GM19025 (cell line): ENCODE results near the gene ITGBL1.
"Not testable (repeated sequence)": the region's sequence is repeated elsewhere in the genome, so short reads cannot be mapped to it uniquely, and the experiment has no call there.

Source experiments
- ATAC-seq: cut with Tn5 transposase; IDR thresholded peaks from one replicate; pipeline ENCODE4 v1.9.1; 2021; ENCODE audit warnings: mild to moderate bottlenecking, low read depth, moderate library complexity; ENCODE audit not compliant: unreplicated experiment

The ITGBL1 gene

DNA sequence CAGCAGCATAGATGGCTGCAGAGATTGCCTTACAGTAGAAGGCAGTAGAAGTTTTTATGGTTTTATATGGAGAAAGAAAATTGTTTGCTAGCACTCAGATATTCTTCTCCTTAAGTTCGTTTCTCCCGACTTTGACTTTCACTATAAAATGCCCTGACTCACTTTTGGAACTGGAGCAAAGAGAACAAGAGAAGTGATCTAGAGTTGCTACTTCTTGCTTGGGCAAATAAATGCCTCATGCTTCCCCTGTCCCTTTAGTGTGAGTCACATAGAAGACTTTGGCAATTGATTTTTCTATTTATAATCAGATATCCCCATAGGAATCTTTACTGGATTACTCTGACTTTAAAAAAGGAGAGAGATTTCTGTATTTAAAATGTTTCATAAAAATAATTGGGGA is 46.9 kb downstream of the ITGBL1 start:
- ATAC-seq, result no peak

DNA sequence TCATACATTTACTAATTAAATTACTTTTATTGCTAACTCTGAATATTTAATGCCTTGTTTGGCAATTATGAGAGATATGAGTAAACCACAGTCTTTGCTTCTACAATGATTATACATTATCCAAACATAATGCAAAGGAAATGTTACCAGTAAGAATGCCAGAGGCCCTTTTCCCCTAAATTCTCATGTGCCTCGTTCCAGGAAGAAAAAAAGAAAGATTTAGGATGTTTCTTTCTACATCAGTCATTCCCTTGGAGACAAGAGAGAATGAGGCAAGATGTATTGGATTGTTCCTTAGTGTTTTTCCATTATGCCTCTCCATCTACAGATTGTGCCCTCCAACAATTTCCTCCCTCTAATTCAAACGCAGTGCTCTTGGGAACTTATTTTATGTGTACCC is 50.1 kb downstream of the ITGBL1 start:
- no peak for ATAC-seq

DNA sequence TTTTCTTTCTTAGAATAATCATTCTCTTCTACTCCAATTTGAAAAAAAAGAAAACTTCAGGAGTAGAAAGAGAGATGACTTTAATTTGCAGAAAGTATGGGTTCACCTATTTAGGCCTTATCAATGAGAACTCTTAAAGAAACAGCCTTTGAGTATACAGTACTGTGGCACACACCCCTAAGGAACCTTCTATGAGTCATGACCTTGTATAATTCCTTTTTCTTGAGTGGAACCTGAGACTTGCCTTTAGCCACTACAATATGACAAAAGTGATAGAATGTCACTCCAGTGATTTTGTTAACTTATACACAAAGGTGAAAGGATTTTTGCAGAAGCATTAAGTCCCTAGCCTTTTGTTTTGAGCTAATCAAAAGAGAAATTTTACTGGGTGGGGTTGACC is 58.7 kb downstream of the ITGBL1 start:
- ATAC-seq, result no peak

DNA sequence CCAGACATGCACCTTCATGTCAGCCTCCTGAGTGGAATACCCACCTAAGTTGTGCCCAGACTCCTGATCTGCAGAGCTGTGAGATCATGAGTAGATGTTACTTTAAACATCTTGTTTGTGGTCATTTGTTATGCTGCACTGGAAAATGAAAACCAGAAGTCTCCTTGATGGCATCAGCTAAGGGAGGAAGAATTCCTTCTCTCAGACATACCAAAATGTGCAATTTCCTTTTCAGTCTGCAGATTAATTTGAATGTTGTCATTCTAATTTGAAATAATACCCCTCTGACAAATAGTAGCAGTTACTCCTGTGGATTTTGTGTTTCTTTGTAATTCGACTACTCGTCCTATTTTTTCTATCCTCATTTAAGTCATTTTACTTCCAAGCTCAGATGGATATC is 59.3 kb downstream of the ITGBL1 start:
- no peak for ATAC-seq

DNA sequence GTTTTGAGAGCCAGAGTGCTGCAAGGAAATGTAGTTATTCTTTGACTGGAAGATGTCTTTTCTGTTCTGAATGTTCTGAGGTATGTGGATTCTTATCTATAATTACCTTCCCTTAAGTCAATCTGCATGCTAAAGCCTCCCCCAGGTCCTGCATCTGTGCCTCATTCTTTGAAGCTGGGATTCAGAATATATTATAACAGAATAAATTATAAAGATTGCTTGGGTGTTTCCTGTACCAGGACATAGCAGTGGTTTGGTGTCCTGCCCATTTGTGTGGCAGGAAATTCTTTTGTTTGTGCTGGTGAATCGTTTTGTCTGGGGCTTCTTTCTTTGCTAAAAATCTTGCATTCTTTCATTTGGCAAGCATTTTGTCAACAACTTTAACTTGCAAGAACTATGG is 60.2 kb downstream of the ITGBL1 start:
- no peak for ATAC-seq

DNA sequence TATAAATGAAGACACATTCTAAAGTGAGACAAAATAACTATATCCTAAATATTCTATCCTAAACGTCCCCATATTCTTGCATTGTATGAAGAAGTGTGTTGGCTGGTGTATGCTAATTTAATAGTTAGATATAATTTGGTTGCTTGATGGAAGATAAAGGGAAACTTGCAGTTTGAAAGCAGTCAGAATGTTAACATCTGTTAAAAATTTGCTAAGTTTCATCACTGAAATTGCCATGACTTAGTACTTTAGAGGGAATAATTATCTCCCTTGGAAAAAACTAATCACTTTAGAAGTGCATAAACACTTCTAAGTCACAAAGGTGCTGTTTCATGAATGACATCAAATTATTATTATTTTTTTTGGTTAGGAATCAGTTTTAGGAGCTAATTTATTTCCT is 61.6 kb downstream of the ITGBL1 start:
- ATAC-seq, result no peak

DNA sequence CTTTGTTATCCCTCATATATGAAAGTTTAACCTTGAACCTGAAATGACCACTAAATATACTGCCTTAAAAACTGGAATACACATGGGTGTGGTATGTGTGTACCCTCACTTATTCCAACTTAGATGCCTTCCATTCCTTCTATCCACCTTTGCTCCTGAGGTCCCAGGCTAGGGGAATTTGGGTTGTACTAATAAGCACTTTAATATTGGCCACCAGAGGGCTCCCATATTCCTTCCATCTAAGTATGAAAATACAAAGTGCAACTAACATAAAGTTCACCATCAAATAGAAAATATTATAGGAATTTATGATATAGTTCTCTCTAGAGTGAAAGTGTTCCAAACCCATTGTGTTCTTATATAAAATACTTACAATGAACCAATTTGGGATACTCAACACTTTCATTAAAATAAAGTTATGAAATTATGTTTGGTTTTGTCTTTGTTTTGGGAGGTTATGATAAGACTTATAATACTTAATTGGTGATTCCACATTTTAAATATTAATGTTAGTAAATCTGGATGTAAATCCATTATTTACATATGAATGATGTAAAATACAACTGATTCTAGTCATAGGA is 62.3 kb downstream of the ITGBL1 start:
- no peak for ATAC-seq

DNA sequence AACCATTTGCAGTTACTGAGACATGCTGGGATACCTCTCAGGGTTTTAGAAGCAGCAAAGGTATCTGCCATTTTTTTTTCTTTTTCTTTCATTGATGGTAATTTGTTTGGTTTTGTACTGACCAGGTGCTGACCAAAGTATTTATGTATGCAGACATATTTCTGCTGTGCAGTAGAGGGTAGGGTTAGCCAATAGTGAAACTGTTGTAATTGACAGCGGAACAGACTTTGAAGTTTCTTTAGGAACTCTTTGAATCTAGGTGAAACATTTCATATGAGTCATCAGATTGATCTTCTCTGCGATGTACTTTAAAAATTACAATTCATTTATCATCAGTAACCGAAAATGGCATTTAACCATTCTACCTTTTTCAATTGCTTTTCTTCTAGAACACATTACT is 63.0 kb downstream of the ITGBL1 start:
- ATAC-seq, result no peak

DNA sequence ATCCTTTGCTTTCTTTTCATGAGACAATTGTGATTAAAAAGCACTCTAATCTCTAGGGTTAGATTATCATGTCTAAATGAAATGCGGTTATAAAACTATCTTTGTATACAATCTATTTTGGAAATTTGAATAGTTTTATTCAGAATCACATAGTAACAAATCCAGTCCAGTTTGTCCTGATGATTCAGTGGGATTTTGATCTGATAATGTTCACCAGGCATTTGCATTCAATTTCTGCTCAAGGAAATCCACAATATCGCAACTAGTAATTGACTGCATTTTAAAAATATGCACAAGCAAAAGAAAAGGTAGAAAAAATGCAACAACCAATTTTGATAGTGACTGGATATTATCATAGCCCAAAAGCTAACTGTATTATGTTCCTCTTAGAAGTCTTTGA is 63.8 kb downstream of the ITGBL1 start:
- ATAC-seq, result no peak

DNA sequence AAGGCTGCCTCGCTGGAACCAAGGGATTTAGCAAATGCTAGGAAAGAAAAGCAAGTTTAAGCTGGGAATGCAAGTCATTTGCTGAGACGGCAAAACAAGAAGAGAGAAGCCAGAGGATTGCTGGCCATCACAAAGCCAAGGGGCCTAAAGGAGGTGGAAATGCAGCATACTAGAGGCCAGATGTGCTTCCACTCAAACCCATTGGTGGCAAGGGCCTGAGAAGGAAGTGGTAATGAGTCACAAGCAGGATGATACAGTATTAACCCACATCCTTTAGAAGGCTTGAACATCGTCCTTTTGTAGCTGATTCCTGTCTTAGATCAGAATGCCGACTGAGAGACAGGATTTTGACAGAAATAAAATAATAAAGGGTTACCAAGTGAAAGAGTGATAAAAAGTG is 68.2 kb downstream of the ITGBL1 start:
- ATAC-seq, result no peak

DNA sequence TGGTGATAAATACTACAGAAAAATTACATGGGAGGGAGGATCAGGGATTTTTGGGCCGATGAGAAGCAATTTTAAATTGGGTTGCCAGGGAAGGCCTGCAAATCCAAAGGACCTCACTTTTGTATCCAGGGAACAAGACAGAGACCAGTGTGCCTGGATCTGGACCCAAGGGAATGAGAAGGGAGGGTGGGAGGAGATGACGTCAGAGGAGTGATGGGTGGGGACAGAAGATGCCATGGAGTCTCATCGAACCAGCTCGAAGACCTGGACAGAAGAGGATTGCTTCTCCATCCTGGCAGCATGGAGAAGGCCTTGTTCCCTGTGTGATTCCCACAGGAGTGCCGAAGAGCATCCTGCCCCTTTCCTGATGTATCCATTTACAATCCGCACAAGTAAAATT is 68.9 kb downstream of the ITGBL1 start:
- no peak for ATAC-seq

DNA sequence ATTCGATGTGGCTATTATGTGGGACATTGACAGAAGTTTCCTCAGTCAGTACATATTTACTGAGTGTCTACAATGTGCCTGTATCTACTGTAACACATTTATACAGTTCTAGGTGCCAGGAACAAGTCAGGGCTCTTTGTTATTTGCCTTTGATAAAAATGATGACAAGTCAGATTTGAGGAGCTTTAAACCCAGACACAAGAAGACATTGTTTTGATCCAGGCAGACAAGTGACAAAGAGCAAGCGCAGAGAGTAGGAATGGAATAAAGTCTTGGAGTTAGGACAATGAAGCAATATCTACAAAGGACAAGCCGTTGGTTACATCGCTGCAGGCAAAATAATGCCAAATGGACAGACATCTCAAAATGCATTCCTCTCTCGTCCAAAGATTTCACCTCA is 70.1 kb downstream of the ITGBL1 start:
- no peak for ATAC-seq

DNA sequence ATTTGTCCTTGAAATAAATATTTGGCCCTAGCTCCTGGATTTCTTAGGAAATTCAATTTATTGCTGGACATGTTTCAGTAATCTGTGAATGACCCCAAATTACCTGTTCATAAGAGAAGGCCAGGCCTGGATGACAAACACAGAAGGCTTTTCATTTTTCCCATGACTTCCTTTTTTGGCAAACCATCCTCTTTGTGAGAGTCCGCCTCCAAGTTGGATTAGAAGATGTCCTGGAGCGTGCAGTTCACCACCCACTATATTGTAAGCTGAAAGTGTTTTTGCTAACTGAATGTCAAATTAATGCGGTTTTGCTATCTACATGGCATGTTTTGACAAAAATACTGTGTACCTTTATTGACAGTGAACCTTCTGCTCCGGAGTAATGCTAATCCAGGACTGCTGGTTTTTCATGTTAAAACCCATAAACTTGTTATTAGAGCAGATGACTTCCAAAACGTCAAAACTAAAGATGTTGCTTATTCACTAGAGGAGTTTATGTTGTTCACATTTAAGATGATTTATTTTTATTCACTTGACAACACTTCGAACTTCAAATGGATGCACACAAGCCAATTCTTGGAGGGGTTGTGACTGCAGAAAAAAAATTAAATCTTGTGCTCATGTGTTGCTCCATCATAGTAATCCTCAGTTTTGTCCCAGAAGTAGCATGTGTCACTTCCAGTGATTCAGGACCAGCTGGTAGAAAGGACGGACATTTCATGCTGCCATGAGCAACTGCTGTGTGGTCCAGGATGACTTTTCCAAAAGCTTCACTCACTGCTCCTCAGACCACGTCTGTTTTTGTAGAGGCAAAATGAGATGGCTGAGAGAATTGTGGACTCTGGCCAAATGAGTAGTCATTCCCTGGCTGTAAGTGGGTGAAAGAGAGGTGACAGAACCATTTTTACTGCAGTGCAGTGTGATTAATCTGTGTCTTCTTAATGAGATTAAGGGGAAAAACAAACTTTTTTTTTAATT is 71.0 kb downstream of the ITGBL1 start:
- no peak for ATAC-seq

DNA sequence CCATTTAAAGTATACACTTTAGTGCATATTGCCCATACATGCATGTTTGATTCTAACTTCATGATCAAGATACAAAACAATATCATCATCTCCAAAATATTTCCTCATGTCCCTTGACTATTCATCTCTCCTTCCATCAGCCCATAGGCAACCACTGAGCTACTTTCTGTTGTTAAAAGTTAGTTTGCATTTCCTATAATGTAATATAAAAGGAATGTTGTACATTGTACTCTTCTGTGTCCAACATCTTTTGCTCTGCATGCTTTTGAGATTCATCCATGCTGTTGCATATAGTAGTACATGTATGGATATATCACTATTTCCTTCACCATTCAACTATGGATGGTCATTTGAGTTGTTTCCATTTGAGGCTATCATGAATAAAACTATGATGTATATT is 74.7 kb downstream of the ITGBL1 start:
- no peak for ATAC-seq

DNA sequence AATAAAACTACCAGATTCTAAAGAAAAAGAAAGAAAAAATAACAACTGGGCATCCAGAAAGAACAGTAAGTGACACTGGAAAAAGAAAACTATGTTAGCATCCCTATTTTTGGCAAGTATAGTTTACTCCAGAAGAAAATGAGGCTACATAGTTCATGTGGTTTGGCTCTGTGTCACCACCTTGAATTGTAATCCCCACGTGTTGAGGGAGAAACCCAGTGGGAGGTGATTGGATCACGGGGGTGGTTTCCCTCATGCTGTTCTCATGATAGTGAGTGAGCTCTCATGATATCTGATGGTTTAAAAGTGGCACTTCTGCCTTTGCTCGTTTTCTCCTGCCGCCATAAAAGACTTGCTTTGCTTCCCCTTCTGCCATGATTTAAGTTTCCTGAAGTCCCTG is 76.9 kb downstream of the ITGBL1 start:
- ATAC-seq, result no peak

DNA sequence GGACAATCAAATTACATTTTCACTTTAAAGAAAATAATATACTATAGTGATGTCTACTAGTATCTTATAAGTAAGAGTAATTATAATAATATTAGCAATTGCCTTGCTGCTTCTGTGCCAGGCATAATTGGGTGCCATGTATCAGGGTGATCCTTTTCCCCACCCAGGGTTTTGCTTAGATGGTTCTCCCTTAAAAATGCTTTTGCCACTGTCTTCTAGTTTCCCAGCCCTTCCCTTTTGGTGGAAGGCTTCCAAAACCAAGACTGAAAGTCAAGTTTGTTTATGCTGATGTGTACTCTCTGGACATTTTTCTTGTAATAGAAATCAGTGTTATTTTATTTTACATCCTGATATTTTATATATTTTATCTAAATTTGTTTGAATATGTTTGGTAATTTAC is 77.8 kb downstream of the ITGBL1 start:
- ATAC-seq, result no peak

DNA sequence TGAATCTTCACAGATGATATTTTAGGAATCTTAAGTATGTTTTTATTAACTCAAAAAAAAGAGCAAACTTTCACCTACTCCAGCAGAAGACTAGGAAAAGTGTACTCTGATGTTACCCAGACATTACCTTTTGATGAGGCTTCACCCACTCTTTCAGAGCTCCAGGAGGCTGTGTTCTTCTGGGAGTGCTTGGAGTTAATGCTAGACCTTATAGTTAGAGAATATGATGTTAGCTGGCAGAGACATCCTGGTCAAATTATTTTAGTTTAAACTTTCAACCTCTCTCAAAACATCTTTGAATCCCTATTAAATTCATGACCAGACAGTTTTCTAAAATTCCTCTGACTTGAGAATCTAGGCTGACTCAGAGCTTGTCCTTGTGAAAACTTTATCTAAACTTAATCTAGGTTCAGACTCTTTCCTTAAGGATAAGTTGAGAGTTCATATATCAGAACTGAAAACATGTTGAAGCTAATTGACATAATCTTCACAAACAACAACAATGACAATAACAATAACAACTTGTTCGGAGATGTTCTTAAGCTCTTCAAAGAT is 82.8 kb downstream of the ITGBL1 start:
- ATAC-seq, result no peak

DNA sequence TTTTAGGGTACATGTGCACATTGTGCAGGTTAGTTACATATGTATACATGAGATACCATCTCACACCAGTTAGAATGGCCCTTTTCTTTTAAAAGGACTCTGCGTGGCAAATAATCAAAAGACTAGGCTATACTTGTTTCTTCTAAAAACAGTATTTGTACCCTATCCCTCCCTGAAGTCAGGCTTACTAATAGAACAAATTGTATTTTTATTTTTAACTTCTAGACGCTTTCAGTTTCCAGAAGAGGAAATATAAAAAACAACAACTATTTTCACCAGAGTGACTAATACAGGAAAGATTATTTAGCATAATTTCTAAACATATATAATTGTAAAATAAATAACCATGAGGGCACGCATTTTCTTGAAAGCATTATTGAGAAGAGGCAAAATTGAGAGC is 83.6 kb downstream of the ITGBL1 start:
- no peak for ATAC-seq

DNA sequence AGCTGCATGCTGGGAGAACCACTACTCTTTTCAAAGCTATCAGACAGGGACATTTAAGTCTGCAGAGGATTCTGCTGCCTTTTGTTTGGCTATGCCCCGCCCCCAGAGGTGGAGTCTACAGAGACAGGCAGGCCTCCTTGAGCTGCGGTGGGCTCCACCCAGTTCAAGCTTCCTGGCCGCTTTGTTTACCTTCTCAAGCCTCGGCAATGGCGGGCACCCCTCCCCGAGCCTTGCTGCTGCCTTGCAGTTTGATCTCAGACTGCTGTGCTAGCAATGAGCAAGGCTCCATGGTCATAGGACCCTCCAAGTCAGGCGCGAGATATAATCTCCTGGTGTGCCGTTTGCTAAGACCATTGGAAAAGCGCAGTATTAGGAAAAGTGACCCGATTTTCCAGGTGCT is 92.1 kb downstream of the ITGBL1 start:
- not testable (repeated sequence) for ATAC-seq

DNA sequence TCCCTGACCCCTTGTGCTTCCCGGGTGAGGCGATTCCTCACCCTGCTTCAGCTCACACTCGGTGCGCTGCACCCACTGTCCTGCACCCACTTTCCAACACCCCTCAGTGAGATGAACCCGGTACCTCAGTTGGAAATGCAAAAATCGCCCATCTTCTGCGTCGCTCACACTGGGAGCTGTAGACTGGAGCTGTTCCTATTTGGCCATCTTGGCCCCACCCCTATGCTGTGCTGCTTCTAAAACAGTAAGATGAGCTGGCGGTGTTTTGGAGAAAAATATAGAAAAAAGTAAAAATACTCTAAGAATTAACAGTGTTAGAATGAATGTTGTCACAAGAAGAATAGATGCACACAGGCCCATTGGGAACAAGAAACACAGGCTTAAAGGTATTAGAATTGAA is 92.5 kb downstream of the ITGBL1 start:
- no peak for ATAC-seq

DNA sequence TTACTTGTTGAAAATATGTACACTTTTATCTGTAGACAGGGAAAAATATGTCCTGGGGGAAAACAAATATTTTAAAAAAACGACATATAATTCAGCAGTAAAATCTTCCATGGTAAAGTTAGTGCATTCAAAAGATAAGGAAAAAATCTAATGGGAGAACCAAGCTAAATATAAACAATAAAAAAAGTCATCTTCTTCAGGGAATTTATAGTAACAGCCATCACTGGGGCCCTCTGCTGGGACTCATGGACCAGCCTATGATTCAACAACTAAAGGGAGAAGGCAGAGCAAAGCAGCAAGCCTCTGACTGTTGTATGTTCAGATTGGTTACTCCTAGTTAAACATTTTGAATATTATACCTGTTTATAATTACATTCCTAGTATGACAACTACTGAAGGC is 93.0 kb downstream of the ITGBL1 start:
- no peak for ATAC-seq

DNA sequence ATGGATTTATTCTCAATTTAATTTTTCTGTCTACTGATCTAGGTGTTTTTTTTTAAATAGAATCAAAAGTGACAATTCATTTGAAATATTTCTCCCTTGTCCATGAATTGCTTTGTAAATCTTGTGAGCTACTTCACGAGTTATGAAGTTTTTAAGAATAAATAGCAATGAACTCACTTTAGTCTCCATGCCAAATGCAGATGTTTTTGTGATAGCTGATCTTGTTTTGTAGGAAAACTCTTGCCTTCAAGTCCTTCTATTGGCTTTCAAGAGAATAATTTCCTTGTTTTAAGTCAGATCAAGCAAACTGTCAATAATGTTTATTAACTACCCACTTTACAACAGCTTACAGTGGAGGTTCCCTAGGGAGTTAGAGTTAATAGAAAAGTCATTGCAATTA is 99.8 kb downstream of the ITGBL1 start:
- ATAC-seq, result no peak
